WTC11 (cell line): Measurements from ENCODE around the gene RHEB. TPM values are rescaled to one million over a fixed set of nuclear protein-coding genes. Genes with fewer than 3 reads are reported as not detected.
A peak's percentile ranks its signal among the peaks of the same experiment; 100 is the strongest.

ENCODE experiments used
- ATAC-seq: fragments of 200-7000 bp; cut with Tn5 transposase; 2 replicates; pipeline ENCODE4 v1.10.0; 2021; ENCODE audit warnings: mild to moderate bottlenecking, moderate library complexity
- CTCF ChIA-PET: fragments of 300-600 bp; sonication (Branson Sonifier 250); formaldehyde crosslinking; loops from one replicate; lab custom pipeline; 2021; ENCODE audit warnings: antibody characterized with exemption; lab: Charles Lee
- POLR2A ChIA-PET: fragments of 350-600 bp; sonication (Branson Sonifier 250); formaldehyde crosslinking; loops from one replicate; lab custom pipeline; 2021; ENCODE audit warnings: antibody characterized with exemption; lab: Charles Lee
- DNase-seq: peaks from one replicate; pipeline ENCODE4 v3.0.0; 2021; ENCODE audit warnings: low spot score
- H3K27ac Mint-ChIP-seq: 2 replicates; pipeline ENCODE4 v1.8.0; 2021; ENCODE audit warnings: mixed read lengths
- H3K27me3 Mint-ChIP-seq: 2 replicates; pipeline ENCODE4 v1.8.0; 2021; ENCODE audit warnings: low read depth, mild to moderate bottlenecking, moderate library complexity, mixed read lengths
- H3K36me3 Mint-ChIP-seq: 2 replicates; pipeline ENCODE4 v1.8.0; 2021; ENCODE audit warnings: mixed read lengths
- H3K4me1 Mint-ChIP-seq: 2 replicates; pipeline ENCODE4 v1.8.0; 2022; ENCODE audit warnings: mixed read lengths
- H3K4me3 Mint-ChIP-seq: 2 replicates; pipeline ENCODE4 v1.8.0; 2021; ENCODE audit warnings: mild to moderate bottlenecking, moderate library complexity, mixed read lengths
- H3K9me3 Mint-ChIP-seq: 2 replicates; pipeline ENCODE4 v1.8.0; 2021; ENCODE audit warnings: mixed read lengths
- AFF4 ChIP-seq: sonication (generic); formaldehyde crosslinking; IDR thresholded peaks from 2 replicates; pipeline ENCODE4 v1.8.1; 2023; ENCODE audit warnings: mild to moderate bottlenecking, missing genetic modification reagents, borderline replicate concordance
- ATF2 ChIP-seq: sonication (generic); formaldehyde crosslinking; IDR thresholded peaks from 2 replicates; pipeline ENCODE4 v1.8.1; 2022; ENCODE audit warnings: low read depth, missing genetic modification reagents, borderline replicate concordance
- ATF6 ChIP-seq: sonication (generic); formaldehyde crosslinking; IDR thresholded peaks from 2 replicates; pipeline ENCODE4 v1.8.1; 2023; ENCODE audit warnings: mild to moderate bottlenecking, missing genetic modification reagents
- CTCF ChIP-seq: fragments of 200-600 bp; IDR thresholded peaks from 2 replicates; pipeline ENCODE4 v1.8.0; 2022; ENCODE audit warnings: antibody characterized with exemption
- ELF4 ChIP-seq: sonication (generic); formaldehyde crosslinking; IDR thresholded peaks from 2 replicates; pipeline ENCODE4 v1.8.1; 2022; ENCODE audit warnings: low read depth, mild to moderate bottlenecking, moderate library complexity, missing genetic modification reagents
- ESRRA ChIP-seq: sonication (generic); formaldehyde crosslinking; IDR thresholded peaks from 2 replicates; pipeline ENCODE4 v1.8.1; 2022; ENCODE audit warnings: mild to moderate bottlenecking, missing genetic modification reagents, borderline replicate concordance
- FOXJ3 ChIP-seq: sonication (generic); formaldehyde crosslinking; IDR thresholded peaks from 2 replicates; pipeline ENCODE4 v1.9.0; 2021; ENCODE audit warnings: missing genetic modification reagents, mild to moderate bottlenecking, borderline replicate concordance
- HMGA2 ChIP-seq: fragments of 250-450 bp; sonication (Bioruptor Pico); IDR thresholded peaks from 2 replicates; pipeline ENCODE4 v1.4.0; 2021; ENCODE audit warnings: mild to moderate bottlenecking, moderate library complexity
- IRF2 ChIP-seq: sonication (generic); formaldehyde crosslinking; IDR thresholded peaks from 2 replicates; pipeline ENCODE4 v1.8.0; 2022; ENCODE audit warnings: low read depth, missing genetic modification reagents, borderline replicate concordance
- JAZF1 ChIP-seq: fragments of 250-450 bp; sonication (Bioruptor Pico); IDR thresholded peaks from 2 replicates; pipeline ENCODE4 v1.9.0; 2021; ENCODE audit warnings: moderate library complexity, mild to moderate bottlenecking, inconsistent platforms
- NFE2L1 ChIP-seq: sonication (generic); formaldehyde crosslinking; IDR thresholded peaks from 2 replicates; pipeline ENCODE4 v1.8.1; 2023; ENCODE audit warnings: missing genetic modification reagents
- NR1H2 ChIP-seq: sonication (generic); formaldehyde crosslinking; IDR thresholded peaks from 2 replicates; pipeline ENCODE4 v1.9.0; 2021; ENCODE audit warnings: mild to moderate bottlenecking, moderate library complexity, missing genetic modification reagents
- OVOL2 ChIP-seq: fragments of 250-450 bp; sonication (Bioruptor Pico); IDR thresholded peaks from 2 replicates; pipeline ENCODE4 v1.9.0; 2021; ENCODE audit warnings: mild to moderate bottlenecking, borderline replicate concordance
- RELA ChIP-seq: sonication (generic); formaldehyde crosslinking; IDR thresholded peaks from 2 replicates; pipeline ENCODE4 v1.8.1; 2022; ENCODE audit warnings: missing genetic modification reagents, mild to moderate bottlenecking, borderline replicate concordance
- ZBTB21 ChIP-seq: sonication (generic); formaldehyde crosslinking; IDR thresholded peaks from 2 replicates; pipeline ENCODE4 v1.8.1; 2023; ENCODE audit warnings: mild to moderate bottlenecking, missing genetic modification reagents, borderline replicate concordance
- ZNF416 ChIP-seq: fragments of 250-450 bp; sonication (Bioruptor Pico); IDR thresholded peaks from 2 replicates; pipeline ENCODE4 v1.9.0; 2021; ENCODE audit warnings: mild to moderate bottlenecking, inconsistent platforms
- total RNA-seq: library from RNA; stranded (reverse); gene quantifications from 3 replicates; pipeline ENCODE4 v1.2.3, GENCODE V29; 2021
- TF ChIP-seq, protein P1 (sequence below): sonication (generic); formaldehyde crosslinking; conservative IDR thresholded peaks from 2 replicates; pipeline ENCODE4 v1.8.1; 2023; ENCODE audit warnings: mild to moderate bottlenecking, low read depth, missing genetic modification reagents, moderate library complexity
- TF ChIP-seq, protein P2 (sequence below): sonication (generic); formaldehyde crosslinking; IDR thresholded peaks from 2 replicates; pipeline ENCODE4 v1.8.0; 2022; ENCODE audit warnings: mild to moderate bottlenecking, missing genetic modification reagents
- TF ChIP-seq, protein P3 (sequence below): sonication (generic); formaldehyde crosslinking; IDR thresholded peaks from 2 replicates; pipeline ENCODE4 v1.8.1; 2023; ENCODE audit warnings: mild to moderate bottlenecking, missing genetic modification reagents, moderate library complexity
- TF ChIP-seq, protein P4 (sequence below): sonication (generic); formaldehyde crosslinking; IDR thresholded peaks from 2 replicates; pipeline ENCODE4 v1.8.1; 2022; ENCODE audit warnings: mild to moderate bottlenecking, missing genetic modification reagents, moderate library complexity, borderline replicate concordance
- TF ChIP-seq, protein P5 (sequence below): sonication (generic); formaldehyde crosslinking; IDR thresholded peaks from 2 replicates; pipeline ENCODE4 v1.8.1; 2022; ENCODE audit warnings: mild to moderate bottlenecking, moderate library complexity, missing genetic modification reagents

RHEB gene
- total RNA-seq, 1 experiment from 2014 or later, result 133 TPM

- peaks cover 3% of the 10 kb centered on the region; the same call in 1 of the 2 replicates for H3K9me3 Mint-ChIP-seq
- CTCF ChIA-PET, result no interaction called here
- POLR2A ChIA-PET, result no interaction called here
- H3K27ac Mint-ChIP-seq, result no peak overlapping the region
- ATAC-seq, result no peak
- H3K27me3 Mint-ChIP-seq, result no peaks in the 10 kb centered on the region
- peaks cover 76% of the 10 kb centered on the region for H3K36me3 Mint-ChIP-seq
- H3K4me1 Mint-ChIP-seq, result peaks cover 50% of the 10 kb centered on the region
- TF ChIP-seq, protein P1, sequence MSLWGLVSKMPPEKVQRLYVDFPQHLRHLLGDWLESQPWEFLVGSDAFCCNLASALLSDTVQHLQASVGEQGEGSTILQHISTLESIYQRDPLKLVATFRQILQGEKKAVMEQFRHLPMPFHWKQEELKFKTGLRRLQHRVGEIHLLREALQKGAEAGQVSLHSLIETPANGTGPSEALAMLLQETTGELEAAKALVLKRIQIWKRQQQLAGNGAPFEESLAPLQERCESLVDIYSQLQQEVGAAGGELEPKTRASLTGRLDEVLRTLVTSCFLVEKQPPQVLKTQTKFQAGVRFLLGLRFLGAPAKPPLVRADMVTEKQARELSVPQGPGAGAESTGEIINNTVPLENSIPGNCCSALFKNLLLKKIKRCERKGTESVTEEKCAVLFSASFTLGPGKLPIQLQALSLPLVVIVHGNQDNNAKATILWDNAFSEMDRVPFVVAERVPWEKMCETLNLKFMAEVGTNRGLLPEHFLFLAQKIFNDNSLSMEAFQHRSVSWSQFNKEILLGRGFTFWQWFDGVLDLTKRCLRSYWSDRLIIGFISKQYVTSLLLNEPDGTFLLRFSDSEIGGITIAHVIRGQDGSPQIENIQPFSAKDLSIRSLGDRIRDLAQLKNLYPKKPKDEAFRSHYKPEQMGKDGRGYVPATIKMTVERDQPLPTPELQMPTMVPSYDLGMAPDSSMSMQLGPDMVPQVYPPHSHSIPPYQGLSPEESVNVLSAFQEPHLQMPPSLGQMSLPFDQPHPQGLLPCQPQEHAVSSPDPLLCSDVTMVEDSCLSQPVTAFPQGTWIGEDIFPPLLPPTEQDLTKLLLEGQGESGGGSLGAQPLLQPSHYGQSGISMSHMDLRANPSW, result no peak
- TF ChIP-seq RELA (CRISPR knock-in tag) (no peak), NFE2L1 (CRISPR knock-in tag) (no peak), NR1H2 (CRISPR knock-in tag) (no peak), ZBTB21 (CRISPR knock-in tag) (no peak), FOXJ3 (CRISPR knock-in tag) (no peak), IRF2 (CRISPR knock-in tag) (no peak), AFF4 (no peak)
- TF ChIP-seq, protein P2, sequence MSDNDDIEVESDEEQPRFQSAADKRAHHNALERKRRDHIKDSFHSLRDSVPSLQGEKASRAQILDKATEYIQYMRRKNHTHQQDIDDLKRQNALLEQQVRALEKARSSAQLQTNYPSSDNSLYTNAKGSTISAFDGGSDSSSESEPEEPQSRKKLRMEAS (CRISPR knock-in tag), result no peak
- TF ChIP-seq, protein P3, sequence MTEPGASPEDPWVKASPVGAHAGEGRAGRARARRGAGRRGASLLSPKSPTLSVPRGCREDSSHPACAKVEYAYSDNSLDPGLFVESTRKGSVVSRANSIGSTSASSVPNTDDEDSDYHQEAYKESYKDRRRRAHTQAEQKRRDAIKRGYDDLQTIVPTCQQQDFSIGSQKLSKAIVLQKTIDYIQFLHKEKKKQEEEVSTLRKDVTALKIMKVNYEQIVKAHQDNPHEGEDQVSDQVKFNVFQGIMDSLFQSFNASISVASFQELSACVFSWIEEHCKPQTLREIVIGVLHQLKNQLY (CRISPR knock-in tag), result no peak
- TF ChIP-seq, protein P4, sequence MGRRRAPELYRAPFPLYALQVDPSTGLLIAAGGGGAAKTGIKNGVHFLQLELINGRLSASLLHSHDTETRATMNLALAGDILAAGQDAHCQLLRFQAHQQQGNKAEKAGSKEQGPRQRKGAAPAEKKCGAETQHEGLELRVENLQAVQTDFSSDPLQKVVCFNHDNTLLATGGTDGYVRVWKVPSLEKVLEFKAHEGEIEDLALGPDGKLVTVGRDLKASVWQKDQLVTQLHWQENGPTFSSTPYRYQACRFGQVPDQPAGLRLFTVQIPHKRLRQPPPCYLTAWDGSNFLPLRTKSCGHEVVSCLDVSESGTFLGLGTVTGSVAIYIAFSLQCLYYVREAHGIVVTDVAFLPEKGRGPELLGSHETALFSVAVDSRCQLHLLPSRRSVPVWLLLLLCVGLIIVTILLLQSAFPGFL (CRISPR knock-in tag), result no peak
- no peak overlapping the region for H3K4me3 Mint-ChIP-seq
- no peak for DNase-seq
Measured at GRCh38 chr7:151487228-151487627, 32.5 kb downstream of the RHEB start.

DNA sequence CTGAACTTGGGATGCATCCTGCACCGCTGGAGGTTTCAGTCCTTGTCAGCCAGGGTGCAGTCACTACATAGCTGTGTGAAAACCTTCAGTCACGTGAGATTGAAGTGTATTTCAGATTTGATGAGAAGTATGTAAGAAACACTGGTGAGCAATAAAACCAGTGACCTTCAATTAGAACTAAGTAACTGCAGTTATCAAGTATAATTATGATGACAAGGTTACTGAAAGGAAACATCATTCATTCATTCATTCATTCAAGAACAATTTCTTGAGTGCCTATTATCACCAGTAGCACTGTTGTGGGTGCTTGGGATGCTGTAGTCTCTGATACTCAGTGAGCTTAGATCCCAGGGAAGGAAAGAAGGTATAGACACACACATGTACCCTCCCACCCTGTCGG, 33.6 kb downstream of the RHEB start:
- ATAC-seq (no peak), DNase-seq (no peak)
- H3K36me3 Mint-ChIP-seq, result peaks cover 85% of the 10 kb centered on the region
- no peaks in the 10 kb centered on the region for H3K9me3 Mint-ChIP-seq
- POLR2A ChIA-PET, result no interaction called here
- H3K4me3 Mint-ChIP-seq, result no peak overlapping the region
- peak overlapping the region; percentile 86; the same call in 1 of the 2 replicates for H3K27ac Mint-ChIP-seq
- peaks cover 53% of the 10 kb centered on the region for H3K4me1 Mint-ChIP-seq
- CTCF ChIA-PET, result no interaction called here
- H3K27me3 Mint-ChIP-seq, result no peaks in the 10 kb centered on the region
- no peak for TF ChIP-seq ATF2
- TF ChIP-seq OVOL2 (CRISPR knock-in tag), result no peak
- no peak for TF ChIP-seq JAZF1
- TF ChIP-seq ZNF416 (CRISPR knock-in tag), result no peak
- no peak for TF ChIP-seq ESRRA (CRISPR knock-in tag)
- TF ChIP-seq ELF4 (CRISPR knock-in tag), result no peak
- no peak for TF ChIP-seq CTCF
- TF ChIP-seq HMGA2 (CRISPR knock-in tag), result no peak
- TF ChIP-seq, protein P5, sequence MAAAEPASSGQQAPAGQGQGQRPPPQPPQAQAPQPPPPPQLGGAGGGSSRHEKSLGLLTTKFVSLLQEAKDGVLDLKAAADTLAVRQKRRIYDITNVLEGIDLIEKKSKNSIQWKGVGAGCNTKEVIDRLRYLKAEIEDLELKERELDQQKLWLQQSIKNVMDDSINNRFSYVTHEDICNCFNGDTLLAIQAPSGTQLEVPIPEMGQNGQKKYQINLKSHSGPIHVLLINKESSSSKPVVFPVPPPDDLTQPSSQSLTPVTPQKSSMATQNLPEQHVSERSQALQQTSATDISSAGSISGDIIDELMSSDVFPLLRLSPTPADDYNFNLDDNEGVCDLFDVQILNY, result no peak
- TF ChIP-seq ATF6 (CRISPR knock-in tag), result no peak
